ENCODE results near the gene RHOT2. TPM values are rescaled to one million over a fixed set of nuclear protein-coding genes. Genes with fewer than 3 reads are reported as not detected.

RHOT2 gene
- total RNA-seq, 1 experiment from 2014 or later = 184 TPM

GRCh38 chr16:706189-707061 is 38.5 kb downstream of the RHOT2 start:
- no peaks in the 10 kb centered on the region for H3K36me3 ChIP-seq (ENCODE audit: insufficient read depth, low read length, poor library complexity, severe bottlenecking)
- no peaks in the 10 kb centered on the region for H3K9me3 ChIP-seq (ENCODE audit: low read depth, low read length, poor library complexity, severe bottlenecking)
- peaks cover 58% of the 10 kb centered on the region for H3K27me3 ChIP-seq (replicated peaks; ENCODE audit: insufficient read depth, low read depth, low read length, poor library complexity)
- TF ChIP-seq CTCF (conservative IDR thresholded peaks at IDR 0.05; ENCODE audit: low read depth, low read length) = no peak
- peak; percentile 7 for TF ChIP-seq EZH2 (IDR thresholded peaks at IDR 0.05; ENCODE audit: borderline replicate concordance, low read depth, low read length, poor library complexity, severe bottlenecking)
- BruUV-seq (replicated peaks) = no TSS peak
- ChIA-PET POLR2A (ENCODE audit: low non-redundant PET) (no interaction called here), CTCF (no interaction called here)
- no peak overlapping the region for H3K27ac ChIP-seq (ENCODE audit: low read depth, low read length, poor library complexity, severe bottlenecking)
- DNase-seq (ENCODE audit: low spot score) = no peak
- no peaks in the 10 kb centered on the region for H3K4me1 ChIP-seq (ENCODE audit: insufficient read depth, low read length, poor library complexity, severe bottlenecking)
- H3K4me3 ChIP-seq (ENCODE audit: low read depth, low read length, poor library complexity, severe bottlenecking) = peak overlapping the region; percentile 23
- intact Hi-C loops (cut with micrococcal nuclease; ENCODE audit: unreplicated experiment) = no loop called here

GRCh38 chr16:707062-707538 is 39.2 kb downstream of the RHOT2 start:
- Histone ChIP-seq H3K4me3 (ENCODE audit: low read depth, low read length, poor library complexity, severe bottlenecking) (no peak overlapping the region), H3K27me3 (replicated peaks; ENCODE audit: insufficient read depth, low read depth, low read length, poor library complexity) (peaks cover 51% of the 10 kb centered on the region), H3K9me3 (ENCODE audit: low read depth, low read length, poor library complexity, severe bottlenecking) (no peaks in the 10 kb centered on the region), H3K27ac (ENCODE audit: low read depth, low read length, poor library complexity, severe bottlenecking) (no peak overlapping the region), H3K4me1 (ENCODE audit: insufficient read depth, low read length, poor library complexity, severe bottlenecking) (no peaks in the 10 kb centered on the region), H3K36me3 (ENCODE audit: insufficient read depth, low read length, poor library complexity, severe bottlenecking) (no peaks in the 10 kb centered on the region)
- ChIA-PET CTCF (interaction anchor here (0.5 kb wide), 1 partner anchor 130 kb away, joined by 4 read pairs; no protein-coding TSS in a partner anchor), POLR2A (ENCODE audit: low non-redundant PET) (no interaction called here)
- BruUV-seq (replicated peaks) = no TSS peak
- DNase-seq (ENCODE audit: low spot score) = no peak
- intact Hi-C loops (cut with micrococcal nuclease; ENCODE audit: unreplicated experiment) = no loop called here
- no peak for TF ChIP-seq EZH2 (IDR thresholded peaks at IDR 0.05; ENCODE audit: borderline replicate concordance, low read depth, low read length, poor library complexity, severe bottlenecking)
- no peak for TF ChIP-seq CTCF (conservative IDR thresholded peaks at IDR 0.05; ENCODE audit: low read depth, low read length)

- BruUV-seq (replicated peaks) = no TSS peak
- no peak overlapping the region for H3K4me3 ChIP-seq (ENCODE audit: low read depth, low read length, poor library complexity, severe bottlenecking)
- H3K4me1 ChIP-seq (ENCODE audit: insufficient read depth, low read length, poor library complexity, severe bottlenecking) = no peaks in the 10 kb centered on the region
- H3K36me3 ChIP-seq (ENCODE audit: insufficient read depth, low read length, poor library complexity, severe bottlenecking) = no peaks in the 10 kb centered on the region
- ChIA-PET POLR2A (ENCODE audit: low non-redundant PET) (no interaction called here), CTCF (interaction anchor here (0.5 kb wide), 2 partner anchors 10 to 131 kb away, joined by 3 to 4 read pairs; no protein-coding TSS in a partner anchor)
- H3K27ac ChIP-seq (ENCODE audit: low read depth, low read length, poor library complexity, severe bottlenecking) = no peak overlapping the region
- no peaks in the 10 kb centered on the region for H3K9me3 ChIP-seq (ENCODE audit: low read depth, low read length, poor library complexity, severe bottlenecking)
- no peak for DNase-seq (ENCODE audit: low spot score)
- intact Hi-C loops (cut with micrococcal nuclease; ENCODE audit: unreplicated experiment) = no loop called here
- TF ChIP-seq EZH2 (IDR thresholded peaks at IDR 0.05; ENCODE audit: borderline replicate concordance, low read depth, low read length, poor library complexity, severe bottlenecking) (no peak), CTCF (conservative IDR thresholded peaks at IDR 0.05; ENCODE audit: low read depth, low read length) (no peak)
- peaks cover 43% of the 10 kb centered on the region for H3K27me3 ChIP-seq (replicated peaks; ENCODE audit: insufficient read depth, low read depth, low read length, poor library complexity)
These were observed 40.1 kb downstream of the RHOT2 start for GRCh38 chr16:708019-708418.
